GM19468 (cell line): Measurements from ENCODE around the gene LAMTOR3.

Experiments
- ATAC-seq: cut with Tn5 transposase; IDR thresholded peaks from one replicate; pipeline ENCODE4 v1.9.1; 2021; ENCODE audit warnings: mild to moderate bottlenecking, moderate library complexity, moderate number of reproducible peaks; ENCODE audit not compliant: unreplicated experiment; ENCODE audit errors: extremely low read depth

The LAMTOR3 gene, protein sequence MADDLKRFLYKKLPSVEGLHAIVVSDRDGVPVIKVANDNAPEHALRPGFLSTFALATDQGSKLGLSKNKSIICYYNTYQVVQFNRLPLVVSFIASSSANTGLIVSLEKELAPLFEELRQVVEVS

DNA sequence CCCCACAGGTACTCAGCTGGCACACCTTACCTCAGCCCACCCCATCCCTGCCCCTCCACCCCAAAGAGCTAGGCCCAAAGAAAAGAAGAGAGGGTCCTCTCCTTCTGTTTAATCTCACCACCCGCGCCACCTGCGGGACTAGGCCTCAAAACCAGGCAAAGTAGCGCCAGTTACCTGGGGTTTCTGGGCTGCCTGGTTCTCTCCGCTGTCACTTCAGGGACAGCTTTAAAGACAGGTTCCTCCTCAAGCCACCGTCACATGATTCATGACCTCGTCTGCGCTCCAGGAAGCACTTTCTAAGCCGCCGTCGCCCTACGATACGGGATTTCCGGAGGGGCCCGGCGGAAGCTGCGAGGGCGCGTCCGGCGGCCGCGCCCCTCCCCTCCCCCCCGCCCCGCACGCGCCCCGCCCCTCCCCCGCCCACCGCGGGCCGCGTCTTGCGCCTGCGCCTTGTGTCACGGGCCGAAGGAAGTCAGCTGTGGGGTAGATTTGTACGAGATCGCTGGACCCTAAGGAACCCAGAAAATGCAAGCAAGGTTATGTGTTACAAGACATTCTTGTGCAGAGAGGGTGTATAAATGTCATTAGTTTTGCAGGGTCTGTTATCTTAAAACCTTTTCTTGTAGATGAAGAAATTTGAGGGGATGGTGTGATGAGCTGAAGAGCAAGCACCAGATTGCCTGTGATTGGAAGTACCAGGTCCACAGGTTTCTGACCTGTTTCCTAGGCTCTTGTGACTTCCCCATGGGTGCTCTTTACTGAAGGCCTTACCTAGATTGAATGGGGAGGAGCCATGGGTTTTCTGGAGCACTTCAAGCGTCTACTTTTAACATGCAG, at the start of gene LAMTOR3:
TSS of gene LAMTOR3 (minus strand) at position 267 of the 837 bp plus-strand sequence. CDS start 464 bp downstream, outside the sequence.
- ATAC-seq = peak; percentile 98

DNA sequence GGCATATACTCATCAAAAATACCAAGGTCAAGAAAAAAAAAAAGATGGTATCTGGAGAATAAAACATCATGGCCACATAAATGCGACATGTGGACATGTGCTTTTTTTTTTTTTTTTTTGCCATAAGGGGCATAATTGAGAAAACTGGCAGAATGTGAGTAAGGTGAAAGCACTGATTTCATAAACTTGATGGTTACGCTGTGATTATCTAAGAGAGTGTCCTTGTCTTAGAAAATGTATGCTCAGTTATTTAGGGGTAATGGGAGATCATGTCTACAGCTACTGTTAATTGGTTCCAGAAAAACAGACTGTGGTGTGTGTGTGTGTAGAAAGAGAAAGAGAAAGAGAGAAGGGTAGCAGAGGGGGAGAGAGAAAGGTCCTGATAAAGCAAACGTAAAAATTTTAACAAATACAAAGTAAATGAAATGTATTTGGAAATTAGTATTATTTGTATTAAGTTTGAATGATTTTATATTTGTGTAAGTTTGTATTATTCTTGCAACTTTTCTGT, 44.1 kb upstream of the LAMTOR3 start:
- no peak for ATAC-seq

DNA sequence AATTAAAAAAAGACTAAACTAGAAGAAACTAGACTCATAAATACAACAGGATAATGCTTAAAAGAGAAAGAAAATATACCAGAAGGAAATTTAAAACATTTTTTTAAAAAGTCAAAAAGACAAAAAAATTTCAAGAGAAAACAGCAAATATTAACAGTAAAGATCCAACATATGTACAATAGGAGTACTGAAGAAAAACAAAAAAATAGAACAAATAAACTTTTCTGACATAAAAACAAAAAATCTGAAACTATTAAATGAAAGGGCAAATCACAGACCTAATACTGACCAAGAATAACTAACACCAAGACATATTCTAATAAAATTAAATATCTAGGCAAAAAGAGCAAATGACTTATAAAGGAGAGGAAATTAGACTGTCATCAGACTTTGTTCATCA, 40.7 kb upstream of the LAMTOR3 start:
- ATAC-seq = no peak

DNA sequence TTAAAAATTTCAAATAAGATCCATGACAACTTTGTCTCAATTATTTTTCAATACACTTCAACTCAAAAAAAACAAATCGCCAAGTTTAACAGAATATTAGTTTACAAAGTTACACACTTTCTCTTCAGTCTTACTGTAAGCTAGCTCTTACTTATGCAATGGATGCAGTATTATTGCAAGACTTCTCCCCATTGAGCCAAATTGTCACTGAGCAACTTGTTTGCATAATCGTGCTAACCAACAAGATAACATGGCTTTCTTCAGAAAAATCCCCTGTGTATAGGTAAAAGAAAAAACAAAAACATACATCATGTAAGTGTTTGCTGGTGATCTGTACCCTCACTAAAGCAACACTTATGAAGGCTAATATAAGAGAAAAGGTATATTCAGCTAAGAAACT, 33.3 kb upstream of the LAMTOR3 start:
- ATAC-seq = no peak

DNA sequence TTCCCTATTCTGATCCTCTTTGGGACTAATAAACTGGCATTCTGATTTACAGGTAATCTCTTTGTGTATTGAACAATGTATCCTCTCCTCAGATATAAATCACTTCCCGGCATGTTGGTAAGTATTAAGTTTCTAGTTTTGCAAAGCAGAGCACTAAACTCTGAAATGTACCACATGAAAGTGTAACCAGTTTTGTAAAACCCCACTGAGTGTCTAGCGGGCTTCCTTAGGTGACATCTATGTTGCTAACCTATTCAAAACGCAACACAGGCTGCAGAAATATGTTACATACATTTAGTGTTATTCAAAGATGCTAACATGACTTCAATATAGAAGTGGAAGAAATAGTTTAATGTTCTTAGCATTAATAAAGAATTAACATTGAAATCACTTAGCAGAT, 26.9 kb upstream of the LAMTOR3 start:
- ATAC-seq = no peak

DNA sequence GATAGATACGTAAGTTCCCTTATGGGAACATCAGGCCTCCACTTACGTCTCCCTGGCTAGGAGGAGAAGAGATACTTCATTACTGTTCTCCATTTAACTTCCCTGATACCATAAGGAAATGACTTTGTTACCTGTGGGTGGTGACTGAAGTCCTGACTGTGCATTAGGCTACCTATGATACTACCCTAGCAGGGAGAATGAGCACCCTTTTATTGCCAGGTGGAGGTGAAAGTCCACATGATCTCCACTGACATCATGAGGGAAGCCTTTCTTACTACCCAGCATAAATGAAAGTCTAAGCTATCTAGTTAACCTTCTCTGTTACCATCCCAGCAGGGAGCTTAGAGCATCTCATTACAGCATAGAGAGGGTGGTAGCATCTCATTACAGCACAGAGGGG, 24.4 kb upstream of the LAMTOR3 start:
- ATAC-seq = no peak

DNA sequence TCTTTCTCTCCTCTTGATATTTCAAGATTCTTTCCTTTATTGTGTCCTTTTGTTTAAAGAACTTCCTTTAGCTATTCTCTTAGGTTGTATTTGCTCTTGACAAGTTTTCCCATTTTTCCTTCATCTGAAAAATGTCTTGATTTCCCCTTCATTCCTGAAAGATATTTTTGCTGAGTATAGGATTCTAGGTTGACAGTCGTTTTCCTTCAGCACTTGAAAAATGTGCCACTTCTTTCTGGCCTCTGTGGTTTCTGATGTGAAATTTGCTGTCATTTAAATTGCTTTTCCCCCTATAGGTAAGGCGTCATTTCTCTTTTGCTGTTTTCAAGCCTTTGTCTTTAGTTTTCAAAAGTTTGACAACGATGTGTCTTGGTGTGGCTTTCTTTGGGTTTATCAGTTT, 23.3 kb upstream of the LAMTOR3 start:
- ATAC-seq = no peak

DNA sequence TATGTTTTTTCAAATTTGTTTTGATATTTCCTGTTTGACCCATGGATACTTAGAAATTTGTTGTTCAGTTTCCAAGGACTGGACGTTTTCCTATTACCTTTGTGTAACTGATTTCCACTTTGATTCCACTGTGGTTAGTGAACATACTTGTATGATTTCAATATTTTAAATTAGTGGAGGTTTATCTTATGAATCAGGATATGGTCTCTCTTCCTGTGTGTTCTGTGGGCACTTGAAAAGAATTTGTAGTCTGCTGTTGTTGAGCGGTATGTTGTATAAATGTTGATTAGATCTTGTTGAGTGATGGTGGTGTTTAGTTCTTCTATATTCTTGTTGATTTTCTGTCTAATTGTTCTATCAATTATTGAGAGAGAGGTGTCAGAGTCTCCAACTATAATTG, 21.2 kb upstream of the LAMTOR3 start:
- ATAC-seq = no peak

DNA sequence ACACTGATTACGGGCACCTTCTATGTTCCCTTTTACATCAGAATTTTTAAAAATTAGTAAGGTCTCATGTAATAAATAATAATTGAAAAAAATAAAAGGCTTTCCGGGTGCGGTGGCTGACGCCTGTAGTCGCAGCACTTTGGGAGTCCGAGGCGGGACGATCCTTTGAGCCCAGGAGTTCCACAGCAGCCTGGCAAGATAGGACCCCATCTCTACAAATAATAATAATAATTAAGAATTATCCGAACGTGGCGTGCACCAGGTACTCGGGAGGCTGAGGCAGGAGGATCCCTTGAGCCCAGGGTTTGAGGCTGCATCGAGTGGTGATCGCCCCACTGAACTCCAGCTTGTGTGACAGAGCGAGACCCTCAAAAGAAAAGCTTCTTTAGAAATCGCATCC, 771 bp upstream of the LAMTOR3 start:
- no peak for ATAC-seq

DNA sequence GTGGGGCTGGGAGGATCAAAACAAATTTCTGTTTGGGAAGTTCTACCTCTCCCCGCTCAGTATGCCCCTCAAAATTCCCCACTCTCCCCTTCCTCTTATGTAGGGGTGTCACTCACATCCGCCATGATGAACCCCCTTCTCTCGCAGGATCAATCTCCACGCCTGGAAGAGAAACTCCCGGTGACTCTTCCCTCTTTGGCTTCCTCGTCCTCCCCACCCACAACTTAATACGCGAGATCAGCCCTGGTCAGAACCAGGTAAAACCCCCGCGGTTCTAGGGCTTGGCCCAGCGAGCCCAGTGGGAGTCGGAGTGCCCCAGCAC, 427 bp downstream of the LAMTOR3 start:
- ATAC-seq = no peak

DNA sequence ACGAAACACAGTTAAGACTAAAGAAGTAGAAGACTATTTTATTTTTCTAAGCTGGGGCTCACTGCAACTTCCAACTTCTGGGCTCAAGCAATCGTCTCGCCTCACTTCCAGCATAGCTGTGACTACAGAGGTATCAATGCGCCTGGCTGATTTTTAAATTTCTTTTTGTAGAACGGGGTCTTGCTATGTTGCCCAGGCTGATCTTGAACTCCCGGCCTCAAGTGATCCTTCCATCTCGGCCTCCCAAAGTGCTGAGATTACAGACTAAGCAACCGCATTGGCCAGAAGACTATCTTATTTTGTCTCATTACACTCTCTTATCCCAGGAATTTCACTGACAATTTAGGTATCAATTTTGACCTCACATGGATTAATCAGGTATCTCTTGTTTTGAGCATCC, 1.2 kb downstream of the LAMTOR3 start:
- no peak for ATAC-seq

DNA sequence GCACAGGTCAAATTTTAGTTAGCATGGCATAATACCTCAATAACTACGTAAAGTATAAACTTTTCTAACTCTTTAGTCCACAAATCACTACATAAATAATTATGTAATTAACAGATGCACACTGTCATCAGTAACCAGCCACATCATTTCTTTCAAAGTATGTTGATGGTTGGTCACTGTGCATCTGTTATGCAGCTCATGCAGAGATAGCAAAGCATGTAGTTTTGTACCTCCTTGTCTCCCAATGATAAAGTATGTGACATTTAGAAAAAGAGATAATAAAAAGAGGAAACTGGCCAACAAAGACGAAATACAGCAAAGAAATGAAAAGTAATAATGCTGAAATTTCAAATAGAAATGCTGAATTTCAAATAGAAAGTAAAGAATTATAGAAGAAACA, 2.9 kb downstream of the LAMTOR3 start:
- ATAC-seq = no peak

DNA sequence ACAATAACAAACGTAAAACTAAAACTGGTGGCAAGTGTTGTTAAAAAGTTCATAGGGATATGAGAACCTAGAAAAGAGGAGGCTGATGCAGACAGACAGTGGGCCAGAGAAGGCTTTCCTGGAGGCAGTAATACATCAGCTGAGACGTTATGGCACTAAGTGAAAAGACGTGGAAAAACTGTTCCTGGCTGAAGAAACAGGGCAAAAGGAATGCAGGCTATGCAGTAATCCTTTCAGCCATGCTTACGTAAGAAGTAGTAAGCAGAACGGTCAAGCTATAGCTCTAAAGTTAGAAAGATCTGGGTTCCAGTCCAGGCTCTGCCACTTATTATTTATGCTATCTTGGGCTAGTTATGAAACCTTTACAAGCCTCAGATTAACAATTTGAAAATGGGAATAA, 6.4 kb downstream of the LAMTOR3 start:
- ATAC-seq = no peak

DNA sequence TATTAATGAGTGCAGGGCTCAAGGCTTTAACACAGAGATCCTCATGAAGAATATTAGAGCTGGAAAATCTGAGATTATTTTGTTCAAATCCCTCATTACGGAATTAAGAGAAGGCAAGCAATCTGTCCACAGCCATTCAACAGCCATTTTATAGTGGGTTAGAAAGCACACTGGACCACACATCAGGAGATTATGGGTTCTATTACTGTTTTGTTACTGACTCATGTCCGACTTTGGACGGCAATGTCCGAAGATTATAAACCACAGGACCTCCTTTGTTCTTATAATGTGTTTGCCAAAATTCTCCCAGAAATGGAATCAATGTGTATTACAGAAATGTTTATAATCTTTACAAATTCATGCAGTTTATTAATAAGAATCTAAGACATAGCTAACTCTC, 8.1 kb downstream of the LAMTOR3 start:
- ATAC-seq = no peak

DNA sequence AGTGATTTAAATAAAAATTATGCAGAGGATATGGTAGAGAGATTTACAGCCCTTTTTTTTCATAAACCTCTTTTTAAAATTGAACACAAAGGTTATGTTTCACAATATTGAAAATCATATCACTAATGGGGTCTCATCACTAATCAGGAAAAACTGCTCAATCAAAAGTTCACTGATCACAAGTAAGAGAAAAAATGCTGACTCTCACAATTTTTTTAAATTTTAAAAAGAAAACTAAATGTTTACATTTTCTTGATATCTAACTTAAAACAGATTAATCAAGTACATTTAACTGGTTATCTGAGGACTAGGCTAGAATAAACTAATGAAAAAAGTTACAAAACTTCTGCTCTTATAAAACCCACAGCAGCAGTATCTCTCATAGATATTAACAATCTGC, 8.5 kb downstream of the LAMTOR3 start:
- no peak for ATAC-seq

DNA sequence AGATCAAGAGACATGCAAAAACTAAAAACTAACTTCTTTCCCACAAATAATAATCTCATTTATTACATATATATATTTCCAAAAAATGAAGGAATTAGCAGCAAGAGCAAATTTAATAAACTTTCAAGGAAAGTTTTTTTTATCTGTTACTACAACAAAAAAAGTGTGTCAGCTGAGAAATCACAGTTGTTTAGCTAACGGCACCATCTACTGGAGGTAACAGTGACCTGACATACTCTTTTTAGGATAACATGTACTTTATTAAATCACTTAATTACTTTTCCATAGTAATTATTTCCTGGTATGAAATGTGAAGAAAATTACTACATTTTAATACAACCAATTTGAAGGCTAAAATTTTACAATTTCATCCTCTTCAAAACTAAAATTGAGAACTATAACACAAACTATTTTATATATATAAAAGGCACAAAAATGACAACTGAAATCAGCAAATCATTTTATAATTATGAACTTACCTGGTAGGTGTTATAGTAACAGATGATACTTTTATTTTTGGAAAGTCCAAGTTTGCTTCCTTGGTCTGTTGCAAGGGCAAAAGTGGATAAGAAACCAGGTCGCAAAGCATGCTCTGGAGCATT, 9.1 kb downstream of the LAMTOR3 start:
- ATAC-seq = no peak

DNA sequence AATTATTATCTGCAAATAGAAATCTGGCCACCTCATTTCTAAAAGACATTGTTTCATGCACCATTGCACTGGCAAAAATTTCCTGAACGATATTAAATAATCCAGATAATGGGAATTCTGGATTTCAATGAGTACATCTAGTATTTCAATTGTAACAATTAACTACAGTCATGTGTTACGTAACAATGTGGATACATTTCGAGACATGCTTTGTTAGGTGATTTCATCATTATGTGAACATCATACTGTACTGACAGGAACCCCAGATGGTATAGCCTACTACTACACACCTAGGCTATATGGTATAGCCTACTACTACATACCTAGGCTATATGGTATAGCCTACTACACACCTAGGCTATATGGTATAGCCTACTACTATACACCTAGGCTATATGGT, 14.8 kb downstream of the LAMTOR3 start:
- no peak for ATAC-seq

DNA sequence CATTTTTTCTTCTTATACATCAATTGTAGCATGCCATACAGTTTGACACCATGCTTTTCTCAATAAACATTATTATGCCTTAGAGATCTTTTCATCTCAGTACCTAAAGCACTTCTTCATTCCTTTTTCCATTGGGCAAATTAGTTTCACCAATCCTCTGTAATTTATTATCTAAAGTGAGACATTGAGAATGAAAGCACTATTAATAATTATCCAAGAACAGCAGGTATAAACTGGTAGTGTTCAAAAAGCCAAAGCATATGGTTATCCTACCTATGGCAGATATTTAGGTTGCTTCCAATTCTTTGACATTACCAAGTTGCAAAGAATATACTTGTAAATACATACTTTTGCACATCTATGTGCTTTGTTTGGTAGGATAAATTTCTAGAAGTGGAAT, 15.6 kb downstream of the LAMTOR3 start:
- ATAC-seq = no peak

DNA sequence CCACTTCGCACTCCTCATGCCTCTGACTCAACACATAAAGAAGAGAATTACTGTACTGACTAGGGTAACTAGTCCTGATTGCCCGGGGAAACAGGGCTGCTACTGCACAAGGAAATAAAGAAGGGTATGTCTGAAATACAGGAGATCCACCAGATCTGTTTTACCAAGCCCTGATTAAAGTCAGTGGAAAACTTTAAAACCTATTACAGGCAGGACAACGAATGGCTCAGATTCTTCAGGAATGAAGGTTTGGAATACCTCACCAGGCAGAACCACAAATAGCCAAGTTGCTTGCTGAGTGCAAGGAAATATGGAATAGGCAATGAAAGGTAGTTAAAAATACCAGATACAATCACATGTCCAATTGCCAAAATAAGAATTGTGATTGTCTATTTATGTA, 17.3 kb downstream of the LAMTOR3 start:
- no peak for ATAC-seq

DNA sequence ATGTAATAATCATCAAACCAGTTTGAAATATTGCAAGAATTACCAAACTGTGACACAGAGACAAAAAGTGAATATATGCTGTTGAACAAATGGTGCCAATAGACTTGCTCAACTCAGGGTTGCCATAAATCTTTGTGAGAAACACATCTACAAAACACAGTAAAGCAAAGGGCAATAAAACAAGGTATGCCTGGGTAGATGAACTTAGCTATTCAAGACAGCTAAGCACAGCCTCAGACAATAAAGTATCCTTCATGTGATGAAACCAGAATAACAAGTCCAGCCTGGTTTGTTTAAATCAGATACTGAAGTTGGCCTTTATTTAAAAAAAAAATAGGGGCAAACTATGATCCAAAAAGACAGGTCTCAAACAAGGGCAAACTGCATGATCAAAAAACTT, 19.2 kb downstream of the LAMTOR3 start:
- no peak for ATAC-seq

DNA sequence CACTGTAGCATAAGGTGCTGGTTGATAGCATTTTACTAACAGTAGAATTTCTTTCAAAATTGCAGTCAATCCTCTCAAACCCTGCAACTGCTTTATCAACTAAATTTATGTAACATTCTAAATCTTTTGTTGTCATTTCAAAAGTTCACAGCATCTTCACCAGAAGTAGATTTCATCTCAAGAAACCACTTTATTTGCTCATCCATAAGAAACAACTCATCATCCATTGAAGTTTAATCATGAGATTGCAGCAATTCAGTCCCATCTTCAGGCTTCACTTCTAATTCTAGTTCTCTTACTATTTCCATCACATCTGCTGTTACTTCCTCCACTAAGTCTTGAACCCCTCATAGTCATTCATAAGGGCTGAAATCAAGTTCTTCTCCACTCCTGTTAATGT, 21.7 kb downstream of the LAMTOR3 start:
- no peak for ATAC-seq

DNA sequence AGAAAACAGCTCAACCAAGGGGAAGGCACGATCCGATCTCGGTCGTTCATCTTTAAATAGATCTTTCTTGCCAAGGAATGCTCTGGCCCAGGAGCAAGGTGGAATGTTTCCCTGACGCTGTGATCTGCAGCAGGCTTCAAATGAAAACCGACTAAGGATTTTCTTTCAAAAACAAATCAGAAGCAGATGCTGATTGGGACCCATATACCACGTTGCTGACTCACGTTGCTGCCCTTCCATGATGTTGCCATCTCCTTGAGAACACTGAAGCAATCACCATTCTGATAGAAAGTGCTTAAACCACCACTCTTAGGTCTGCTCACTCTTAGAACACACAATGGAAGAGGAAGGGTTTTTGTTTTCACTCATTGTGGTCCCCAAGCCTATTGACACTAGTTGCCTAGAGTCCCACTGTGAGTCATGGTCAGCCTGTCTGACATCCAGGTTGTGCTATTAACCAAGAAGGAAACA, 26.1 kb downstream of the LAMTOR3 start:
- no peak for ATAC-seq
